H1 (cell line): Measurements from ENCODE around the gene FBXO17. TPM values are rescaled to one million over a fixed set of nuclear protein-coding genes. Genes with fewer than 3 reads are reported as not detected.

Experiments
- CTCF ChIA-PET: fragments of 300-600 bp; sonication (Branson Sonifier 250); formaldehyde crosslinking; loops from one replicate; lab custom pipeline; 2021; ENCODE audit not compliant: partially characterized antibody; lab: Charles Lee
- POLR2A ChIA-PET: fragments of 300-600 bp; sonication (Branson Sonifier 250); formaldehyde crosslinking; loops from one replicate; lab custom pipeline; 2021; ENCODE audit warnings: inconsistent platforms; ENCODE audit not compliant: partially characterized antibody; lab: Charles Lee
- DNase-seq, 2 experiments: peaks; one replicate each; pipeline versions ENCODE4 v3.0.0 to v3.0.0-alpha.2; 2010 to 2022; ENCODE audit warnings: low spot score in 2 of 2, low read depth in 1 of 2, mixed read lengths in 1 of 2
- FAIRE-seq: peaks from 2 replicates; lab custom pipeline; 2011; peaks lifted over from hg19 to GRCh38; lab: Jason Lieb, UNC
- H2AFZ ChIP-seq: 2 replicates; pipeline ENCODE4 v1.8.1; 2012; ENCODE audit warnings: low read length, inconsistent platforms
- H2AK5ac ChIP-seq: 2 replicates; pipeline ENCODE4 v1.6.1; 2013; ENCODE audit warnings: low read depth, low read length
- H2BK120ac ChIP-seq: replicated peaks from 2 replicates; pipeline ENCODE3; 2013; ENCODE audit warnings: low read depth, low read length, inconsistent platforms
- H2BK12ac ChIP-seq: 2 replicates; pipeline ENCODE4 v1.6.1; 2013; ENCODE audit warnings: low read depth, low read length
- H2BK15ac ChIP-seq: 2 replicates; pipeline ENCODE4 v1.6.1; 2013; ENCODE audit warnings: low read length
- H2BK20ac ChIP-seq: 2 replicates; pipeline ENCODE4 v1.6.1; 2013; ENCODE audit warnings: low read length
- H2BK5ac ChIP-seq: 2 replicates; pipeline ENCODE4 v1.6.1; 2013; ENCODE audit warnings: low read depth, low read length
- H3K14ac ChIP-seq: 2 replicates; pipeline ENCODE4 v1.6.1; 2013; ENCODE audit warnings: inconsistent platforms; ENCODE audit not compliant: insufficient read length
- H3K18ac ChIP-seq: 2 replicates; pipeline ENCODE4 v1.6.1; 2013; ENCODE audit warnings: low read length; ENCODE audit errors: extremely low read depth
- H3K23ac ChIP-seq: 2 replicates; pipeline ENCODE4 v1.6.1; 2013; ENCODE audit warnings: inconsistent platforms; ENCODE audit not compliant: insufficient read length
- H3K23me2 ChIP-seq: 2 replicates; pipeline ENCODE4 v1.6.1; 2013; ENCODE audit warnings: low read depth, low read length
- H3K27ac ChIP-seq: 2 replicates; pipeline ENCODE4 v1.6.1; 2011; ENCODE audit warnings: low read depth, low read length, inconsistent platforms
- H3K27me3 ChIP-seq, 4 experiments: replicated peaks in 1 of 4; 1 replicate in 1 of 4; 2 replicates in 3 of 4; pipeline versions ENCODE4 v1.6.1 to v1.8.1; 2011 to 2013; ENCODE audit warnings: low read length in 3 of 4, mild to moderate bottlenecking in 3 of 4, inconsistent platforms in 2 of 4, mixed read lengths in 2 of 4, moderate library complexity in 1 of 4; ENCODE audit not compliant: control insufficient read depth in 3 of 4, insufficient read depth in 3 of 4; ENCODE audit errors: extremely low read depth in 1 of 4
- H3K36me3 ChIP-seq, 4 experiments: 2 replicates each; pipeline versions ENCODE4 v1.6.1 to v1.8.1; 2011 to 2013; ENCODE audit warnings: mild to moderate bottlenecking in 4 of 4, low read length in 3 of 4, moderate library complexity in 2 of 4, control low read depth in 1 of 4, inconsistent platforms in 1 of 4; ENCODE audit not compliant: insufficient read depth in 4 of 4, control insufficient read depth in 2 of 4
- H3K4ac ChIP-seq: replicated peaks from 2 replicates; pipeline ENCODE3; 2013; ENCODE audit warnings: low read length, low read depth, mixed read lengths, inconsistent platforms; ENCODE audit not compliant: insufficient read length
- H3K4me1 ChIP-seq, 4 experiments: replicated peaks in 1 of 4; 1 replicate in 1 of 4; 2 replicates in 3 of 4; pipeline versions ENCODE4 v1.6.1 to v1.8.1; 2011 to 2013; ENCODE audit warnings: low read length in 3 of 4, inconsistent platforms in 2 of 4, mixed read lengths in 1 of 4; ENCODE audit not compliant: insufficient read depth in 4 of 4, control insufficient read depth in 3 of 4
- H3K4me2 ChIP-seq, 2 experiments: 2 replicates each; pipeline versions ENCODE4 v1.6.1 to v1.8.1; 2011 to 2013; ENCODE audit warnings: low read depth in 2 of 2, low read length in 2 of 2, control low read depth in 1 of 2, inconsistent platforms in 1 of 2, mild to moderate bottlenecking in 1 of 2; ENCODE audit not compliant: insufficient read depth in 1 of 2
- H3K4me3 ChIP-seq, 4 experiments: fragments of 200-600, 300-600 bp in 1 of 4; sonication (generic), shearing (Covaris generic), sonication (Bioruptor Twin) in 1 of 4; 2 replicates each; pipeline versions ENCODE4 v1.5.1 to v1.8.1; 2011 to 2016; ENCODE audit warnings: low read length in 4 of 4, low read depth in 3 of 4, control low read depth in 2 of 4, inconsistent platforms in 2 of 4, mild to moderate bottlenecking in 2 of 4, mixed read lengths in 1 of 4, moderate library complexity in 1 of 4; ENCODE audit not compliant: insufficient read depth in 2 of 4; ENCODE audit errors: extremely low read depth in 1 of 4
- H3K56ac ChIP-seq: replicated peaks from 2 replicates; pipeline ENCODE3; 2013; ENCODE audit warnings: low read depth, mild to moderate bottlenecking, mixed read lengths, low read length, inconsistent platforms; ENCODE audit not compliant: insufficient read length
- H3K79me1 ChIP-seq: 2 replicates; pipeline ENCODE4 v1.6.1; 2013; ENCODE audit warnings: low read depth, low read length, control low read depth
- H3K79me2 ChIP-seq, 2 experiments: 2 replicates each; pipeline versions ENCODE4 v1.6.1 to v1.8.1; 2012 to 2013; ENCODE audit warnings: low read length in 2 of 2, mild to moderate bottlenecking in 2 of 2, inconsistent platforms in 1 of 2; ENCODE audit not compliant: insufficient read depth in 2 of 2, control insufficient read depth in 1 of 2
- H3K9ac ChIP-seq, 4 experiments: replicated peaks in 1 of 4; 1 replicate in 1 of 4; 2 replicates in 3 of 4; pipeline versions ENCODE4 v1.6.1 to v1.8.1; 2011 to 2013; ENCODE audit warnings: low read depth in 3 of 4, low read length in 3 of 4, control low read depth in 2 of 4, mild to moderate bottlenecking in 2 of 4, moderate library complexity in 2 of 4, inconsistent platforms in 1 of 4; ENCODE audit errors: extremely low read depth in 1 of 4
- H3K9me3 ChIP-seq, 2 experiments: 2 replicates each; pipeline versions ENCODE4 v1.6.1 to v1.8.1; 2012 to 2013; ENCODE audit warnings: mild to moderate bottlenecking in 2 of 2, moderate library complexity in 2 of 2, control low read depth in 1 of 2, inconsistent platforms in 1 of 2, low read depth in 1 of 2, low read length in 1 of 2, mixed read lengths in 1 of 2; ENCODE audit not compliant: insufficient read depth in 2 of 2
- H4K20me1 ChIP-seq, 2 experiments: replicated peaks in 1 of 2; 2 replicates each; pipeline versions ENCODE3 to v1.8.1; 2011 to 2013; ENCODE audit warnings: inconsistent platforms in 2 of 2, low read length in 2 of 2, mild to moderate bottlenecking in 1 of 2; ENCODE audit not compliant: insufficient read depth in 2 of 2, control insufficient read depth in 1 of 2
- H4K5ac ChIP-seq: 2 replicates; pipeline ENCODE4 v1.6.1; 2013; ENCODE audit warnings: low read length, low read depth, mixed read lengths, inconsistent platforms; ENCODE audit not compliant: insufficient read length
- H4K8ac ChIP-seq: 2 replicates; pipeline ENCODE4 v1.8.0; 2013; ENCODE audit warnings: mild to moderate bottlenecking, moderate library complexity, low read length, inconsistent platforms; ENCODE audit not compliant: insufficient read depth; ENCODE audit errors: extremely low read depth
- H4K91ac ChIP-seq: replicated peaks from 2 replicates; pipeline ENCODE3; 2013; ENCODE audit warnings: low read length, mixed read lengths, inconsistent platforms; ENCODE audit not compliant: insufficient read length
- ATF2 ChIP-seq: IDR thresholded peaks from 2 replicates; pipeline ENCODE4 v1.6.1; 2012; ENCODE audit warnings: low read length, inconsistent platforms
- BRCA1 ChIP-seq: IDR thresholded peaks from 2 replicates; pipeline ENCODE4 v1.6.1; 2012; ENCODE audit warnings: low read depth, low read length, improper control_type of control experiment
- EP300 ChIP-seq, 2 experiments: IDR thresholded peaks; 1 replicate in 1 of 2; 2 replicates in 1 of 2; pipeline ENCODE4 v1.6.1; 2011 to 2012; ENCODE audit warnings: low read depth in 2 of 2, low read length in 2 of 2, mild to moderate bottlenecking in 2 of 2, borderline replicate concordance in 1 of 2, inconsistent platforms in 1 of 2, moderate library complexity in 1 of 2
- POLR2A ChIP-seq, 2 experiments: IDR thresholded peaks; 1 replicate in 1 of 2; 2 replicates in 1 of 2; pipeline ENCODE4 v1.6.1; 2011; ENCODE audit warnings: low read depth in 2 of 2, low read length in 2 of 2, mild to moderate bottlenecking in 2 of 2; ENCODE audit errors: control extremely low read depth in 1 of 2
- SIRT6 ChIP-seq: IDR thresholded peaks from one replicate; pipeline ENCODE4 v1.7.1; 2012; ENCODE audit warnings: low read length, inconsistent platforms
- TAF1 ChIP-seq: IDR thresholded peaks from 2 replicates; pipeline ENCODE4 v1.6.1; 2011; ENCODE audit warnings: mild to moderate bottlenecking, low read depth, low read length
- USF2 ChIP-seq: IDR thresholded peaks from 2 replicates; pipeline ENCODE4 v1.6.1; 2011; ENCODE audit warnings: low read length, improper control_type of control experiment
- ZNF274 ChIP-seq: IDR thresholded peaks from 2 replicates; pipeline ENCODE4 v1.7.0; 2012; ENCODE audit warnings: low read length, borderline replicate concordance; ENCODE audit errors: extremely low read depth
- WGBS, 2 experiments: shearing (Covaris generic) in 1 of 2; methylation state at CpG; one replicate each; pipeline versions ENCODE4 v1.1.6 to v1.1.7; 2013 to 2015; ENCODE audit warnings: low lambda C conversion rate in 2 of 2, mixed read lengths in 2 of 2, inconsistent platforms in 1 of 2, low coverage in 1 of 2, missing lambda C conversion rate in 1 of 2; ENCODE audit not compliant: insufficient replicate concordance in 2 of 2, insufficient coverage in 1 of 2, insufficient read length in 1 of 2; ENCODE audit errors: extremely low coverage in 1 of 2, missing lambda C conversion rate in 1 of 2; 5-methylcytosine and 5-hydroxymethylcytosine counted together
- polyA plus RNA-seq, 7 experiments: library from polyadenylated mRNA; depleted of rRNA in 3 of 7; stranded (reverse) in 5 of 7; unstranded in 2 of 7; fragments of >200 nt in 5 of 7; fragments of 200-250 nt in 2 of 7; gene quantifications; 1 replicate in 5 of 7; 2 replicates in 1 of 7; 4 replicates in 1 of 7; pipeline versions ENCODE4 v1.2.1 to v1.2.3, GENCODE V29; 2011 to 2013; ENCODE audit warnings: missing spikeins in 2 of 7, mixed read lengths in 2 of 7
- total RNA-seq: library from RNA; stranded (reverse); fragmentation: NEBNext Ultra II Directional; extraction: Animal tissue kit (Norgen Biotek cat#: 25700); gene quantifications from 2 replicates; pipeline ENCODE4 v1.2.1, GENCODE V29; 2021

Gene FBXO17
- total and polyA plus RNA-seq, 2 of the 8 experiments (the other 6 are each of a cell fraction or from before 2014, with no cell fraction given), result 11.7 to 15.3 TPM

GRCh38 chr19:38930776-38931520 lies 44.6 kb downstream of the FBXO17 start, which contains the start of gene MRPS12:
TSS of gene MRPS12 (plus strand) at chr19:38930944. CDS start at chr19:38931295, 351 bp downstream.
- Histone ChIP-seq H2BK15ac (peak within 1 kb of the TSS; percentile 95; the same call in 1 of the 2 replicates), H3K79me1 (peaks cover 18% of the 10 kb centered on the region), H3K4ac (peak within 1 kb of the TSS; percentile 34), H2AFZ (peak within 1 kb of the TSS; percentile 36; the same call in 1 of the 2 replicates), H2BK12ac (peak within 1 kb of the TSS; percentile 89), H2AK5ac (peak within 1 kb of the TSS; percentile 6; the same call in 1 of the 2 replicates), H4K20me1 (peaks cover 0 to 1% of the 10 kb centered on the region in 2 experiments), H4K5ac (peak within 1 kb of the TSS; percentile 99), H3K79me2 (peaks cover 0 to 47% of the 10 kb centered on the region in 2 experiments; a peak in 2 of 4 replicates), H3K4me1 (peaks cover 0 to 2% (median under 1%) of the 10 kb centered on the region in 4 experiments; a peak in 3 of 7 replicates), H2BK120ac (no peak within 1 kb of the TSS), H3K4me2 (peak within 1 kb of the TSS; percentile 69 to 89), H3K56ac (peak within 1 kb of the TSS; percentile 80), H3K27me3 (no peaks in the 10 kb centered on the region), H2BK5ac (peak within 1 kb of the TSS; percentile 98), H3K36me3 (peaks cover 5 to 26% (median 15%) of the 10 kb centered on the region in 4 experiments; a peak in 7 of 8 replicates), H3K4me3 (peak within 1 kb of the TSS; percentile 62 to 93 (median 86)), H4K8ac (peak within 1 kb of the TSS; percentile 100; the same call in 1 of the 2 replicates), H3K9me3 (peaks cover 9 to 11% of the 10 kb centered on the region in 2 experiments), H4K91ac (peak within 1 kb of the TSS; percentile 71), H3K23ac (no peak within 1 kb of the TSS), H3K14ac (no peak within 1 kb of the TSS), H3K23me2 (peaks cover 4% of the 10 kb centered on the region; the same call in 1 of the 2 replicates), H2BK20ac (peak within 1 kb of the TSS; percentile 51), H3K9ac (peak within 1 kb of the TSS; percentile 93 to 99 (median 96)), H3K18ac (peak within 1 kb of the TSS; percentile 99), H3K27ac (peak within 1 kb of the TSS; percentile 97)
- ChIA-PET CTCF (interaction anchor here (1.0 to 9.8 kb wide), 17 partner anchors 10 to 294 kb away, joined by 3 to 120 read pairs (median 5); partner anchors contain the start of genes ECH1 and NFKBIB), POLR2A (interaction anchor here (0.6 to 3.1 kb wide), 30 partner anchors 10 to 528 kb away, joined by 3 to 36 read pairs (median 4); partner anchors contain the start of genes ECH1, FAM98C, NFKBIB and SIRT2)
- DNase-seq (peak in 1 of 2 experiments; percentile 99), FAIRE-seq (peak; percentile 94)
- WGBS, 2 experiments, result 1% methylated on average over 37 of the region's 40 CpGs; no CpG with 5 or more reads in 1 of the 2 experiments
- no peak for TF ChIP-seq ZNF274
- TF ChIP-seq USF2, result peak; percentile 21; the same call in 1 of the 2 replicates
- peak; percentile 61 for TF ChIP-seq TAF1
- no peak for TF ChIP-seq SIRT6
- TF ChIP-seq BRCA1, result no peak
- TF ChIP-seq ATF2, result no peak
- no peak for TF ChIP-seq EP300 (IDR thresholded peaks at IDR 0.05; ENCODE audit: borderline replicate concordance in 1 of 2, low read depth in 2 of 2, low read length in 2 of 2)
- peak; percentile 83 for TF ChIP-seq POLR2A (IDR thresholded peaks at IDR 0.05; ENCODE audit: control extremely low read depth in 1 of 2, low read depth in 2 of 2, low read length in 2 of 2)
